Esophagus (tissue), 2 donors: ENCODE results near the gene HSCB. TPM values are rescaled to one million over a fixed set of nuclear protein-coding genes. Genes with fewer than 3 reads are reported as not detected.
"Not testable (repeated sequence)": the region's sequence is repeated elsewhere in the genome, so short reads cannot be mapped to it uniquely, and the experiment has no call there.

Experiments used
- H3K27ac ChIP-seq, 2 donors: one replicate each; pipeline ENCODE4 v1.5.1; 2013; ENCODE audit warnings: low read depth in 2 of 2, mild to moderate bottlenecking in 2 of 2, inconsistent platforms in 1 of 2, low read length in 1 of 2, moderate library complexity in 1 of 2
- H3K27me3 ChIP-seq, 2 donors: one replicate each; pipeline ENCODE4 v1.6.1; 2013; ENCODE audit warnings: low read length in 2 of 2, control low read depth in 1 of 2, mild to moderate bottlenecking in 1 of 2; ENCODE audit not compliant: insufficient read depth in 2 of 2, control insufficient read depth in 1 of 2
- H3K36me3 ChIP-seq, 2 donors: one replicate each; pipeline ENCODE4 v1.6.1; 2013; ENCODE audit warnings: low read length in 1 of 2; ENCODE audit not compliant: control insufficient read depth in 2 of 2, insufficient read depth in 2 of 2
- H3K4me1 ChIP-seq, 2 donors: one replicate each; pipeline ENCODE4 v1.6.1; 2013; ENCODE audit warnings: low read length in 1 of 2; ENCODE audit not compliant: control insufficient read depth in 2 of 2, insufficient read depth in 2 of 2
- H3K4me3 ChIP-seq, 2 donors: one replicate each; pipeline ENCODE4 v1.5.1; 2013; ENCODE audit warnings: low read length in 2 of 2, mild to moderate bottlenecking in 2 of 2, low read depth in 1 of 2, moderate library complexity in 1 of 2
- H3K9me3 ChIP-seq, 2 donors: one replicate each; pipeline ENCODE4 v1.6.1; 2013; ENCODE audit warnings: mild to moderate bottlenecking in 2 of 2, low read depth in 1 of 2, low read length in 1 of 2, moderate library complexity in 1 of 2; ENCODE audit not compliant: control insufficient read depth in 2 of 2, insufficient read depth in 1 of 2
- WGBS, 2 donors: extraction: QIAGEN DNeasy Blood & Tissue Kit; methylation state at CpG; one replicate each; pipeline ENCODE4 v1.1.7; 2013; 5-methylcytosine and 5-hydroxymethylcytosine counted together
- polyA plus RNA-seq, 2 donors: library from polyadenylated mRNA; stranded (reverse); fragments of 200-250 nt; gene quantifications; one replicate each; pipeline ENCODE4 v1.2.3, GENCODE V29; 2013
- donor health status: healthy with polysubstance abuse.
- donor health status: Bipolar disorder and iron deficiency.

The HSCB gene
- 10 to 100 TPM; 10.4 to 11.4 TPM for polyA plus RNA-seq

- H3K4me3 ChIP-seq = peak within 1 kb of the TSS; percentile 73 to 76
These were observed at the start of gene HSCB, which contains the start of gene CHEK2 for GRCh38 chr22:28741785-28742561. TSS of gene HSCB (plus strand) at chr22:28742039. CDS start at chr22:28742096, 57 bp downstream. TSS of gene CHEK2 (minus strand) at chr22:28741820. CDS start at chr22:28734721, 7,099 bp downstream.

GRCh38 chr22:28693041-28693760 is 48.6 kb upstream of the HSCB start:
- not testable (repeated sequence) for H3K27me3 ChIP-seq, H3K4me3 ChIP-seq, H3K36me3 ChIP-seq, H3K4me1 ChIP-seq, H3K9me3 ChIP-seq, H3K27ac ChIP-seq
- WGBS, 2 donors = 93 to 95% methylated on average over 6 of the region's 6 CpGs

More at GRCh38 chr22:28741785-28742561, at the start of gene HSCB, which contains the start of gene CHEK2:
- Histone ChIP-seq H3K4me1 (no peaks in the 10 kb centered on the region), H3K27me3 (no peaks in the 10 kb centered on the region), H3K36me3 (peaks cover 3 to 5% of the 10 kb centered on the region in 2 donors), H3K27ac (peak within 1 kb of the TSS; percentile 92 to 95), H3K9me3 (no peaks in the 10 kb centered on the region)
- WGBS, 2 donors = 0% methylated on average over 54 of the region's 54 CpGs

- Histone ChIP-seq H3K36me3 (no peaks in the 10 kb centered on the region), H3K4me3 (no peak overlapping the region), H3K27me3 (no peaks in the 10 kb centered on the region), H3K4me1 (no peaks in the 10 kb centered on the region), H3K27ac (no peak overlapping the region), H3K9me3 (no peaks in the 10 kb centered on the region)
- 92 to 96% methylated on average over 2 of the region's 2 CpGs for WGBS, 2 donors
These were observed 38.9 kb upstream of the HSCB start for GRCh38 chr22:28702891-28703290.

- no peaks in the 10 kb centered on the region for H3K9me3 ChIP-seq
- no peaks in the 10 kb centered on the region for H3K36me3 ChIP-seq
- no peaks in the 10 kb centered on the region for H3K27me3 ChIP-seq
- no peak overlapping the region for H3K4me3 ChIP-seq
- no peaks in the 10 kb centered on the region for H3K4me1 ChIP-seq
- no peak overlapping the region for H3K27ac ChIP-seq
These were observed 38.4 kb upstream of the HSCB start for GRCh38 chr22:28703436-28703835.

GRCh38 chr22:28706845-28707244 is 35.0 kb upstream of the HSCB start:
- no peak overlapping the region for H3K4me3 ChIP-seq
- H3K27me3 ChIP-seq = no peaks in the 10 kb centered on the region
- H3K36me3 ChIP-seq = no peaks in the 10 kb centered on the region
- no peaks in the 10 kb centered on the region for H3K9me3 ChIP-seq
- WGBS, 2 donors = 90 to 92% methylated on average over 6 of the region's 6 CpGs
- H3K27ac ChIP-seq = no peak overlapping the region
- H3K4me1 ChIP-seq = no peaks in the 10 kb centered on the region

- H3K36me3 ChIP-seq = no peaks in the 10 kb centered on the region
- H3K4me3 ChIP-seq = no peak overlapping the region
- H3K4me1 ChIP-seq = no peaks in the 10 kb centered on the region
- H3K27me3 ChIP-seq = no peaks in the 10 kb centered on the region
- H3K27ac ChIP-seq = no peak overlapping the region
- no peaks in the 10 kb centered on the region for H3K9me3 ChIP-seq
These were observed 31.7 kb upstream of the HSCB start for GRCh38 chr22:28710107-28710506.

- H3K27ac ChIP-seq = no peak overlapping the region
- WGBS, 2 donors = 59 to 66% methylated on average over 3 of the region's 3 CpGs
- H3K36me3 ChIP-seq = no peaks in the 10 kb centered on the region
- no peaks in the 10 kb centered on the region for H3K27me3 ChIP-seq
- no peak overlapping the region for H3K4me3 ChIP-seq
- no peaks in the 10 kb centered on the region for H3K9me3 ChIP-seq
- H3K4me1 ChIP-seq = no peaks in the 10 kb centered on the region
These were observed 31.2 kb upstream of the HSCB start for GRCh38 chr22:28710576-28711191.

GRCh38 chr22:28711341-28711740 is 30.5 kb upstream of the HSCB start:
- no peaks in the 10 kb centered on the region for H3K4me1 ChIP-seq

GRCh38 chr22:28711820-28712777 is 29.7 kb upstream of the HSCB start:
- Histone ChIP-seq H3K4me3 (no peak overlapping the region), H3K4me1 (no peaks in the 10 kb centered on the region), H3K36me3 (no peaks in the 10 kb centered on the region), H3K27ac (peak overlapping the region in 1 of 2 donors; percentile 27), H3K9me3 (no peaks in the 10 kb centered on the region), H3K27me3 (no peaks in the 10 kb centered on the region)
- 65 to 74% methylated on average over 6 of the region's 6 CpGs for WGBS, 2 donors

More at GRCh38 chr22:28711341-28711740, 30.5 kb upstream of the HSCB start:
- H3K4me3 ChIP-seq = no peak overlapping the region
- no peak overlapping the region for H3K27ac ChIP-seq
- H3K27me3 ChIP-seq = no peaks in the 10 kb centered on the region
- WGBS, 2 donors = 60 to 70% methylated on average over 2 of the region's 2 CpGs
- no peaks in the 10 kb centered on the region for H3K36me3 ChIP-seq
- no peaks in the 10 kb centered on the region for H3K9me3 ChIP-seq
